Kasumi-1 (cell line): Measurements from ENCODE around the gene KLF6.
A peak's percentile ranks its signal among the peaks of the same experiment; 100 is the strongest.

Source experiments
- DNase-seq, 2 experiments: peaks; one replicate each; lab custom pipeline; 2025; lab: John Stamatoyannopoulos, UW

Gene KLF6

GRCh38 chr10:3774814-3775695, 10.0 kb downstream of the KLF6 start:
- DNase-seq: no peak

DNA sequence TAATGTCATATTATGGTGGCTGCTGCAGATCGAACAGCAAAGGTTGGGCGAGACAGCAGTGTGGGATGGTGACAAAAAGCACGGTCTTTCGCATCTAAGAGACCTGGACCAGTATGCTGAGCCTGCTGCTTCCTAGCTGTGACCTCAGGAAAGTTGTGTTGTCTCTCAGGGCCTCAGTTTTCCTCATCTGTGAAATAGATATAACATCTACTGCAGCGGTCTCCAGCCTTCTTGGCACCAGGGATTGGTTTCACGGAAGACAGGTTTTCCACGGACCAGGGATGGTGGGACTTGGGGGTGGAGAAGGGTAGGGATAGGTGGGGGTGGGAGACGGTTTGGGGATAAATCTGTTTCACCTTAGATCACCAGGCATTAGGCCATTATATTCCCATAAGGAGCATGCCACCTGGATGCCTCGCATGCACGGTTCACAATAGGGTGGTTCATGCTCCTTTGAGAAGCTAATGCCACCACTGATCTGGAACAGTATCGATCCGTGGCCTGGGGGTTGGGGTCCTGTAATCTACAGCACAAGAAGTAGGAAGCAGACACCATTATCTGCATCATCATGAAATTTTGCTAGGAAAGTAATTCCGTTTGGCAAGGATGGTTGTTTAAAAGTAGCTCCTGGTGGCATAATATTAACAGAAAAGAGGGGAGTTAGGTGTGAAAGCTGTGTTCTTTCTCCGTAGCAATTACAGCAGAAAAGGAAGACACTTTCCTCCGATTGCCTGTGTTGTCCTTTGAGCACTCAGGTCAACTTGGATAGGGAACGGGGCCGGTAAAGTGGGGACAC, 10.8 kb downstream of the KLF6 start:
- no peak for DNase-seq

- no peak for DNase-seq
Observed at GRCh38 chr10:3773460-3774017, 11.5 kb downstream of the KLF6 start.

- DNase-seq: no peak
Observed at GRCh38 chr10:3772361-3773171, 12.4 kb downstream of the KLF6 start.

DNA sequence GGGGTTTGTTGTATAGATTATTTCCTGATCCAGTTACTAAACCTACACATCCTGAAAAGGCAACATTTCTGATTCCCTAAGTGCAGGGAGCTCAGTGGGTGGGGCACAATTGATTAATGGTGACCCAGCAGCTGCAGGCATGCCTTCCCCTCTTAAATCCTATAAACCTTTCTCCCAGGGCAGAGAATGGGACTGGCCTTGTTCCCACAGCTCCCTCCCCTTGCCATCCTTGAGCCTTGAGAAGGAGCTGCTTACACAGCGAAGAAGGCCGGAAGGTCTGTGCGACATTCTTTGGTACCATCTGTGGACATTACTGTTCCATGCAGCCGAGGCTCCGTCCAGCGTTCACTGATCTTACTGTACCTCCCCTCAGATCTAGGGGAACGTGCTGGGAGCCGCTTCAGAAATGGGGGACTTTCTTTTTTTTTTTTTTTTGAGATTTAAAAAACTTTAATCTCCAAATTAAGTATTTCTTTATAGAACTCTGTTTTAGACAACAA, 14.3 kb downstream of the KLF6 start:
- DNase-seq: no peak

GRCh38 chr10:3769556-3769955, 15.5 kb downstream of the KLF6 start:
- DNase-seq: peak; percentile 32 to 61

DNA sequence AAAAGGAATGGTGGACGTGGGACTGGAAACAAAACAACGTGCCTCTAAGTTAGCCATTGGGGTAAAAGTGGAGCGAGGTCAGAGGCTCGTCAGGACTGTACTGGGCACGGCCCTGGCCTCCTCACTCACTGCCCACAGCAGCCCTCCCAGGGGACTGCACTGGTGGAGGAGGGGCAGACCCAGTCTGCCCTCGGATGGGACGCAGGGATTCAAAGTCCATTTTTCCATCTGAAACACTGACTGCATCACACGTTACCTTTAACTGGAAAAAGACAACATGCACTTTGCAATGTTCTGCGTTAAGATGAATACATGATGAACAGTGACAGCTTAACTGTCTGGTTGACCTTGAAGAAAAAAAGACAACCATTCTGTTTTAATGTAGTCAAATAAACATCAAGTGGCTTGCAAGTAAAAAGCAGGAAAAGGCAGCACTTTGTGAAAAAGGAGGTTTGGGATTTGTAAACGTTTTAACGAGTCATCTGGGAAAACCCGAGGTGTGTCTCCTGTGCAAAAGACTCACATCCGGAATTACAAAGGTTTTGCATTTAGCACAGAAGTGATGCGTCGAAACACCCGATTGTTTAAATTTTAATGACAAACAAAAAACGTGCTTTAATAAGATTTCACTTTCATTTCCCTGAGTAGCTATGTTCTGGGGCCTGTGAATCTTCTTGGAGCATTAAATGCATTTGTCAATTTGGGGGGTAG, 18.8 kb downstream of the KLF6 start:
- DNase-seq: no peak

GRCh38 chr10:3765146-3765545, 19.9 kb downstream of the KLF6 start:
- peak in 1 of 2 experiments; percentile 24 for DNase-seq

GRCh38 chr10:3764626-3765112, 20.3 kb downstream of the KLF6 start:
- DNase-seq: no peak

- no peak for DNase-seq
Observed at GRCh38 chr10:3763852-3764625, 21.0 kb downstream of the KLF6 start.

- no peak for DNase-seq
Observed at GRCh38 chr10:3763035-3763456, 22.0 kb downstream of the KLF6 start.

DNA sequence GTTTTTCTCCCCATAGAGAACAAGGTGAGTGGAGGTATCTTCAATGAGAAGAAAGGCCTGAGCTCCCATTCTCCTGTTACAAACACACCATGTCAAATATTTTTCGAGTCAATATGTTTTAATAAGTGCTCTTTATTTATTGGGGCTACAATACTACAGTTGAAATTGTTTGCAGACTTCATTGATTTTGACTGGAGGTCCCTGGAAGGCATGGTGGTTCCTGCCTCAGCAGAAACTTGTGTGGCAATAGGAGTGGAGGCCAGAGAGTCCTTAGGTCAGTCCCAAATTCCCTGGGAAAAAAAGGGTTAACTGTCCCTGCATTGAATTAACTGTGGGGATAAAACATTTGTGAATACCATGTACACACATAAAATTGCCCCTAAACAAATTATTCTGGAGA, 22.7 kb downstream of the KLF6 start:
- no peak for DNase-seq

- no peak for DNase-seq
Observed at GRCh38 chr10:3761904-3762303, 23.1 kb downstream of the KLF6 start.

GRCh38 chr10:3761021-3761686, 23.9 kb downstream of the KLF6 start:
- no peak for DNase-seq

DNA sequence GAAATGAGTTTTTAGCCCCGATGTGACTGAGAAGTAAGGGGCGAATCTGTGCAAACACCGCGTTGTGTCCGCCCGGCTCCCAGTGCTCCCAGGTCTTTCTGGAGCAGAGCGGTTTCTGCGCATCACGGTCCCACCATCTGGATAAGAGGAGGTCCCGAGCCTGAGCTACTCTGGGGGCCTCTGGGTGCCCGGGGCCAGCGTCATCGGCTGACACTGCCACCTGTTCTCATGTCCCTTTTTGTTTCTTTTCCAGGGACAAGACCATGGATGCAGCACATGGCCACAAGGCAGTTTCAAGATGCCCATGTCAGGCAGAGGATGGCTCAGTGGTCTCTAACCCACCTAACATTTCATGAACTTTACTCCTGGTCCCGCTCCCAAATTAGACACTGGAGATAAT, 24.9 kb downstream of the KLF6 start:
- DNase-seq: no peak

- no peak for DNase-seq
Observed at GRCh38 chr10:3759397-3759796, 25.6 kb downstream of the KLF6 start.

GRCh38 chr10:3758491-3758970, 26.5 kb downstream of the KLF6 start:
- DNase-seq: no peak

DNA sequence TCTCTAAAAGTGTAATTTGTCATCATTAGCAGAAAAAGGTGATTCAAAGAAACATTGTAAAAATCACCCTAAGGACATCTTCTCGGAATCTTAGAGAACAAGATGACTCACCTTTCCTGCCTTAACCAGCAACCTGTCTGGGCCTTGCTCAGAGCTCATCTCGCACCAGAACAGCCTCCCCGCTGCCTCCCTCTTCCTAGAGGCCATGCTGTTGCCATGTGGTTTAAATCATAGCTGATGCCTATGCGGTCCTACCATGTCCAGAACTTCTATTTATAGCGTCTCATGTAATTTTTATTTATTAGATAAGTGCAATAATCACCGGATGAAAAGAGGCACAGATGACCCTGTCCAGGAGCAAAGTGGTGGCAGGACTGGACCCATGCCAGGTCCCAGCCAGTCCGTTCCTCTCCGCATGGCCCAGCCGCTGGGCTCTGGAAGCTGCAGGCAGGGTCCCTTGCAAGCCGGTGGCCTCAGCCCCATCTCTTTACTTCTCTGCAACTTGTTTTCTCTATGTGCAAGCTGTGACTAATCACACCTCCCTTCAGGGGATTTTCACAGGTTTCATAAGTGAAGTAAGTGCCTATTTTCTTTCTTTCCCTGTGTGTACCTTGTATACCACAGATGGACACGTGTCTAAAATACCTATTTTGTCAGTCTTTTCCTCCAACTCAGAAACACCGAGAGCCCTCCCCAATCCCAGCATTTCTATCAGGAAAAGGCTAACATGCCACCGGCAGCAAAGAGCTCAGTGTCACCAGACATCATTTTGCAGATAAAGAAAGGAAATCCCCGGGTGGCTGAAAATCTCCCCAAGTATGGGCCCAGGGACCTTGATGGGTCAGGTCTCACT, 27.1 kb downstream of the KLF6 start:
- no peak for DNase-seq
